Keratinocyte (primary cell): ENCODE data around the gene MRPL50.

Source experiments
- CTCF ChIP-seq, 3 experiments: IDR thresholded peaks in 1 of 3; conservative IDR thresholded peaks in 1 of 3; optimal IDR thresholded peaks in 1 of 3; 2 replicates in 2 of 3; 3 replicates in 1 of 3; pipeline versions ENCODE3 to v1.5.1; 2011; ENCODE audit warnings: low read length in 3 of 3, mild to moderate bottlenecking in 3 of 3, moderate library complexity in 2 of 3, control low read depth in 1 of 3, inconsistent platforms in 1 of 3; ENCODE audit not compliant: insufficient read depth in 2 of 3; ENCODE audit errors: extremely low read depth in 1 of 3
- EZH2 ChIP-seq: IDR thresholded peaks from one replicate; pipeline ENCODE4 v1.6.1; 2012; ENCODE audit warnings: inconsistent platforms, mild to moderate bottlenecking, low read length, moderate library complexity

DNA sequence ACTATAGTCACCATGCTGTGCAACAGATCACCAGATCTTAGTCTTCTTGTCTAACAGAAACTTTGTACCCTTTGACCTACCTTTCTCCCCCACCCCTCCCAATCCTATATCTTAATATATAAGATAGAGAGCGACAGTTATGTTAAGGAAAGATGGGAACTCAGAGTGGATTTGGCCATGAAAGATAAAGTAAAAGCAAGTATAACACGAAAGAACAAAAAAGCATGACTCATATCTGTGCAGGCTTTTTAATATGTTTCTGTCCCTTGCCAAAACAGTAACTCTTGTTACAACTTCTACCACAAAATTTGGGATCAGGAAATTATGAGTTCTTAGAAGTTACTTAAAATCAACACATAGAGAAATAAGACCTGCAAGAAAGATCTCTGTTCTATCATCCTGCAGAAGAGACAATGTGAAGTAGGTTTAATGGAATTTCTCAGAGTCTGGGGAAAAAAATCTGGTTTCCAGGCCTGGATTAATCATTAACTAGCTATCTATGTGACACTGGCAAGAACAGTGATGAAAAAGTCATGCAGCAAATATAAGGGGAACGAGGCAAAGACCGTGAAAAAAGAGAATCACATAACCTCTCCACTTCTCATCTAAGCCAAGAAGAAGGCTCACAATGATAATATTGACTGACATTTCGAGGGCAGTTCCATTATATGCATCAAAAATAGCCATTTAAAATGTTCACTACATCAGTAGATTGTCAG is 32.2 kb downstream of the MRPL50 start:
- no peak for TF ChIP-seq CTCF (optimal IDR thresholded peaks at IDR 0.05 in 1 of 3, IDR thresholded peaks at IDR 0.05 in 1 of 3, conservative IDR thresholded peaks at IDR 0.05 in 1 of 3; ENCODE audit: extremely low read depth in 1 of 3, insufficient read depth in 2 of 3, low read length in 3 of 3)
- no peak for TF ChIP-seq EZH2
